GM19455 (cell line): Measurements from ENCODE around the gene RNASE7.
"Not testable (repeated sequence)": the region's sequence is repeated elsewhere in the genome, so short reads cannot be mapped to it uniquely, and the experiment has no call there.

Source experiments
- ATAC-seq: cut with Tn5 transposase; IDR thresholded peaks from one replicate; pipeline ENCODE4 v1.9.1; 2021; ENCODE audit not compliant: unreplicated experiment

The RNASE7 gene

DNA sequence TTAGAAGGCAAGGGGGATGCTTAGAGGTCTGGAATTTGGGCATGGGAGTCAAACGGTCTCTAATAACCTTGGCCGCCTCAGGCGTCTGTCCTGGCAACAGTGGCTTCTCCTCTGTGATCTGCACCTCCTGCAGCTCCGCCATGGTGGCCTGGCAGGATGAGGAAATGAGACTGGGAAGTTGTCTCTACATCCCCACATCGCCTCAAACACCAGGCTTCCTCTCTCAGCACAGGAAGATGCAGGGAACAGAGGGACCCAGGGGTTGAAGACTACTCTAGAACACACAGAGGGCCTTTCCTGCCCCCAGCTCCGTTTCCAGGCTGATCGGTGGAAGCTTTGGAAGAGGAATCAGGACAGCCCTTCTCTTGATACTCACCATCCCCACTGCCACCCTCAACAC, 19.0 kb upstream of the RNASE7 start:
- no peak for ATAC-seq

DNA sequence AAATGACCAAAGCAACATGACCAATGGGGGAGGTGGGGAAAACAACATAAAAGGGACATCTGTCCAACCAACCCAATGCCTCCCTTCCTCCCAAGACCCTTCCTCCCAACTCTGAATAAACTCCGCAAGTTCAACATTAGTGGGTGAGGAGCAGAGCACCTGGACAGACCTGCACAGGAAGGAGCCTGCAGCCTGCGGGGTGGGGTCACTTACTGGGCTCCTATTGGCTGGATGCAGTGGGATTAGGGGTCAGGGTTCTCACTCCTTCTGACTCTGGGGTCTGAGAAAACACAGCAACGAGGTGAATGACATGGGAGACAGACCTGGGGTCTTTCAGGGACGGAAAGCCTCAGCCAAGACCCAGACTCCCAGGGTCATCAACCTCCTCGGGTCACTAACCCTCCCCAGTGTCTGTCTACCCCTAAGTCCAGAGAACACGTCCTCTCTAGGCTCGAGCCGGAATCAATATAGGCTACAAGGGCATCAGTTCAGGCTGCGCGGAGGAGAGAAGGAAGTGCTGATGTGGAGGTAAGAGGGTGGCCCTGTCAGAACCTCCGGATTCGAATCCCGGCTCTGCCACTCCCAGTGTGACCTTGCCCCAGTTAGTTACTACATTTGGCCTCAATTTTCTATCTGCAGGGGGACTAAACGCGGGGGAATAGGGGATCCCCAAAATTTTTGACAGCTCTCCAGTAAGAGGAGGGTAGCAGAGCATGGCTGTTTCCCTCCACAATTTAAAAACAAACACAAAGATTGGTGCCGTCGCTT, 18.2 kb upstream of the RNASE7 start:
- no peak for ATAC-seq

DNA sequence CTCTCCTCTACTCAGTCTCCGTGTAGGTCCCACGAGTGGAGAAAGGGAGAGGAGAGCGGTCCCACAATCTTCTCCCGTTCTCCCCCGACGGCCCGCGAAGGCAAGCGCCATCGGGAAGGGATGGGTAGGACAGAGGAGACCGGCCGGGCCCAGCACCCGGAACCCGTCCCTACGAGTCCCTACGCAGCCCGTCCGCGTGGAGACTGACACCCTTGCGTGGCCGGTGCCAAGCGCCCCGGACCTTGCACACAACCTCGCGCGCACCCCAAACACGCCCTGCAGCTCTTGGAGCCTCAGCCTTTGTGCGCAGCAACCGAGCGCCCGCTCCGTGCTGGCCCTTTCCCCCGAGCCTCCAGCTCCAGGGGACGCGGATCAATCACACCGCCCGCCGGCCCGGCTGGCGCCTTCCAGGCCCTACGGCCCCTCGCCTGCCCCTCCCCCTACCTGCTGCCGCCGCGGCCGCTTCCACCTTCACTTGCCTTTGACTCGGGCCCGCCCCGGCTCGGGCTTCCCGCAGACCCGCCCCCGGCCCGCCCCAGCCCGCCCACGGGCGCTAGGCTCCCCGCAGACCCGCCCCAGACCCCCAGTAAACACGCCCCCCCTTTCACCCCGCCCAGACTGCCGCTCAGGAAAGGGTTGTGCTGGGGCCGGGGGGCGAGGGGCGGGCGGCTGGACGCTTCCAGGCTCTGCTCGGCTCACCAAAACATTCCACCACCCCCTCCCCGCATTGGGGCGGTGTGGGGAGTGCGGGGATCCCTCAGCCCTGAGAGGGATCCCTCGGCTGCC, 17.4 kb upstream of the RNASE7 start, which contains the start of gene NDRG2:
Gene NDRG2 (minus strand): TSS at position 477 of the 786 bp plus-strand sequence. CDS start 1,746 bp downstream, outside the sequence.
- ATAC-seq: no peak

DNA sequence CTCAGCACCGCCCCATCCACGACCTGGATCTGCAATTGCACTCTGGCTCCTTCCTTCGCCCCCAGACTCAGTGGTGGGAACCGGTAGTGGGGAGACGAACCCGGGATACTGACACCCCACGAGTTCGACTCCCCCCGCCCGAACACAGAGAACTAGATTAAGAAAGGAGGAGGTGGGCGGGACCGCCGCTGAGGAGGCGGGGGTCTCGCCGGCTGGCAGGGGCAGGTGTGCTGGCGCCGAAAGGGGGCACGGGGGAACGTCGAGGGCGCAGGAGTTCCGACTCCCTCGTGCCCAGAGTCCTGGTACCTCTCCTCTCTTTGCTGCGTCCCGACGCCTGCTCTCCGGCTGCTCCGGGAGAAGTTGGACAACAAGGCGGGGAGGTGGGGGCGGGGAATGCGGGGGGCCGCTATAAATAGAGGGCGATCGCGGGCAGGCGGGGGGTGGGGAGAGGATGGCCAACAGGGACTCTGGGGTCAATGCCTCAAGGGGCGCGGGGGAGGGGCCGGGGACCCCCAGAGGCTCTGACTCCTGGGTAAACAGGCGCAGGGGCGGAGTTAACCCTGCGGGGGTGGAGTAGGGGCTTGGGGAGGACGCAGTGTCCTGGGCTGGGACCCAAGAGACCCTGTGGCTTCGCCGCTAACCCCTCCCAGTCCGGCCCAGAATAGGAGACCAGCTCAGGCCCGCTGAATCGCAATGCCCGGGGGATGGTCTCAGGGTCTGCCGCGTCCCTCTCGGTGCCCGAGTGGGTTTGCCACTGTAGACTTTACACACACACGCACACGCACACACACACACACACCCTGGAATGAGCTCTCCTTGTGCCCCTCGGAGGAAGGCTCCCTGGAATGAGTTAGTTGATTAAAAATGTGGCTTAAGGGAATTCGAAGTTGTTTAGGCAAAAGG, 16.5 kb upstream of the RNASE7 start:
- no peak for ATAC-seq

DNA sequence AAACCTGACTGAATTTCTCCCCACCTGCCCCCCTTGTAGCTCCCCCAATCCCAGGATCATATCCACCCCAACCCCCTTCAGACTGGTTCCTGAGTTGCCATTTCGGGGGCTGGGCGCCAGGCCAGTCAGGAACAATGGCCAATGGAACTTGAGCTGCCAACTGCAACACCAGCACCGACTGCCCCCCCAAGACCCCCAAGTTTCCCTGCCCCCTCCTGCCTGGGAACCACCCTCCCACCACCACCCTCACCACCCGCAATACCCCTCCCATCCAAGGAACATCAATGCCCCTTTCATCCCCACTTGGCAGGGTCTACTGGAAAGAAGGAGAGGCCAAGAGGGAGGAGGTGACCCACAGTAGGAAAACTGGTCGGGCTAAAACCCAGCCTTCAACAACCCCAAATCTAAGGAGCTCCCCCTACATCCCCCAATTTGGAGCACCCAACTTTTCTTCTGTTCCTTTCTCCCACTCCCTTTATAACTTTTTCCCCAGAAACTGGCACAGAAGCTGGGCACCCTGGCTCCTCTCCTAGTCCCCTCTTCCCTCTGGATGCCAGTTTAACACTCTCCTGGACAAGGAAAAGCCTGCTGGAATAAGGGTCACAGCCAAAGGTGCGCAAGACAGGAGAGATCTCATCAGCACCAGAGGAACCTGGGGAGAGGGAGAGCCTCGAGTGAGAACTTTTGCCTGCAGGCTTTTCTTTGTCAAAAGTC, 15.7 kb upstream of the RNASE7 start:
- no peak for ATAC-seq

DNA sequence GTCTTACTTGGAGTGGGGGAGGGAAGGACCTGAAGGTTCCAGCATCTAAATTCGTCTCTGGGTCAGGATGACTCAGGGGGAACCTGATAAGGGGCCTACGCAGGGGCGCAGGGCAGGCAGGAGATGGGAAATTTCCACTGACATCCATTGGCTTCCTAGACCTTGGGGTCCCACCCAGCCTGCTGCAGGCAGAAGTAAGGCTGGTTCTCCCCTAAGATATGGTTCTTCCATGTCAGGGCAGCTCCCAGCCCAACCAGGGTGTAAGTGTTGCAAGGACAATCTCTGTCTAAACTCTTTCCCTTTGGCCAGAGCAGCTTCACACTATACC, 15.2 kb upstream of the RNASE7 start:
- ATAC-seq: no peak

DNA sequence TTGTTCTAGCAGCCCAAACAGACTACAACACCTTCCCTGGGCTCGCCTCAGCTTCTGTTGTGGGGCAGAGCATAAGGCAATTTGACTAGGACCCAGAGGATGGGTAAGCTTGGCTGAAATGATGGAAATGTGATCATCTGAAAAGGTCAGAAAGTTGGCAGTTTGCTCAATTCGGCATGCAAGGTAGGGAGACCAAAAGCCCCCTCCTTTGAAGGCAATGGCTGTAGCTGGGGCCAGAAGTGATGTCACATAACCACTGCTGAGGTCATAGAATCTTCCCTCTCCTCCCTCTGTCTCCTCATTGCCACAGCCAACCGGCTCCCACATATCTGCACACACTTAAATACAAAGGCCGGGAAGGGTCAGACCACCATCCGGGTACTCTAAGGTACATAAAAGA, 12.2 kb upstream of the RNASE7 start, which contains the start of gene TPPP2:
Gene TPPP2 (plus strand): TSS at position 301 of the 400 bp plus-strand sequence. CDS start 365 bp downstream, outside the sequence.
- no peak for ATAC-seq

DNA sequence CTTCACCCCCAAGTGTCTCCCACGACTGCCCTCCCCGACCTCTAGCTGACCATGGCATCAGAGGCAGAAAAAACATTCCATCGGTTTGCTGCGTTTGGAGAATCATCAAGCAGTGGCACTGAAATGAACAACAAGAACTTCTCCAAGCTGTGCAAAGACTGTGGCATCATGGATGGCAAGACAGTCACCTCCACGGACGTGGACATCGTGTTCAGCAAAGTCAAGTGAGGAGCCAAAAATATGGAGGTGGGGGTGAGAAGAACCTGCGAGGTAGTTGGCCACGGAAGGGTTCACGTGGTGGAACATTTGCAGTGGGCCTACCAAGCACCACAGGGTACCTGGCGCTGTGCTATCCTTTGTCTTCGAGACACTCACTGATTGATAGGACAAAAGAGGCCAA, 11.6 kb upstream of the RNASE7 start:
- ATAC-seq: no peak

DNA sequence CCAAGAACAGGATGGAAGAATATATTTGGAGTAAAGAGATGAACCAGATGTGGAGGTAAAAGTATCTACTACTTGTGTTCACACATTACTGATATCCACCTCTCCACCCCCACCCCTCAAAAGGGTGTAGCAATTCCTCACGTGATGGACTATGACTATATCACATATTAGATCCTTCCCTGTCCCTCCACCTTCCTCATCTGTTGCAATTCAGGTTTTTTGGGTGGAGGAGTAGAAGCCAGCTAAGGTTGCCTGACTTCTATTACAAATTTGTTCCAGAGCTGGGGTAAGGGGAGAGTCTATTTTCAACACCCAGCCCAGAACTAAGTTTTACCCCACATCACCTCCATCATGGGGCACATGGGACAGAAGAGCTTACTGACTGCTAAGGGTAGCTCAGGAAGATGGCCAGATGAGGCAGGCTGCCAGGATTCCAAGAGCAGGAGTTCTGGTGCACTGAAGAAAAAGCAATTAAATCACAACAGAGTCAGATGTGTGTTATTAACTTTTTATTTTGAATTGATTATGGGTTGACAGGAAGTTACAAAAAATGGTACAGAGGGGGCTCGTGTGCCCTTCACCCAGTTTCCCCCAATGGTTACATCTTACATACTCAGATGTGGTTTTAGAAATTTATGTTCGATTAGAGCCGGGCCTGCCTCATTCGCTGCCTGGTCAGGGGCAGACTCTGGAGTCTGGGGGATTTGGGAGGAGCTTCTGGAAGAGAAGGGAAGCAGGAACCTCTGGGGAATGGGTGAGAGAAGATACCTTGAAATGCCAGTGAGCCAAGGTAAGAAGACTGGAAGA, 9.6 kb upstream of the RNASE7 start:
- ATAC-seq: no peak

DNA sequence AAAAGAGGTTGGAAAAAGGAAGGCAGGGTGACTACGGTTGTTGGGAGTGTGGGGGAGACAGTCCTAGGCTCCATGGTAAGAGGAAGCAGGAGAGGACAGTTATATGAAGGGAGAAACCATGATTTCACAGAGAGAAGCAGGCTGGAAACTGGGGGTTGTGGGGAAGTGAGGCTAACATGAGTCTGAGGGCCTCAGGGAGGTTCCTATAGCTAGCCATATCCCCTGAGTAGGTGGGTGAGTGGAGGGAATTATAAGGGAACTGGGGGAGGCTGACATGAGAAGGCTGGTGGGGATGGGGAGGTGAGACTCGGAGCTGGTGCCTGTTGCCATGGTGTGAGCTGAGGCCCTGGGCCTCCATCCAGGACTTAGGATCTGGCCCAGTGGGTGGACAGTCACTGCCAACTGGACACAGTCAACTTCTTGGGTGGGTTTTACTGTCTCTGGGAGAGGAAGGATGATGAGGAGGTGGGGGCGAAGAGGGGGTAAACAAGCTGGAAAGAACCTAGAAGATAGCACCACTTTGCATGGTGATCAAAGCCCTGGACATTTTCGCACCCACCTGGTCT, 8.9 kb upstream of the RNASE7 start:
- ATAC-seq: no peak

DNA sequence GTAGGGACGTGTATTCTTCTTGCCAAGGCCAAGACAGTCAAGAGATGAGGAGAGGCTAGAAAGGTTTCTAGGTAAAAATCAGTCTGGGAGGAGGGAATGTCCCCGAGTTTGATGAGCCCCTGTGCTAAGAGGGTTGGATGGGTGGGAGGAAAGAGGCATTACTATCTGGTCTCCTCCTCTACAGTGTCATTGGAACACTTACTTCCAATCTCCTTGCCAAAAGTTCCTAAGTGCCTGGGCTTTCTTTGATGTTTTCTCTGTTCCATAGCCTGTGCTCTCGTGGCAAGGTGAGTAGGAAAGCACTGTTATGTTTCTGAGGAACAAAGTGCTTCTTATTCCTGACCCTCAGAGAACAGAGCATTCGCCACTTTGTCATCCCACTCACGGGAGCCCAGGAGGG, 7.5 kb upstream of the RNASE7 start, which contains the start of gene RNASE13:
Gene RNASE13 (minus strand): TSS at position 101 of the 400 bp plus-strand sequence. CDS start 519 bp downstream, outside the sequence.
- ATAC-seq: no peak

DNA sequence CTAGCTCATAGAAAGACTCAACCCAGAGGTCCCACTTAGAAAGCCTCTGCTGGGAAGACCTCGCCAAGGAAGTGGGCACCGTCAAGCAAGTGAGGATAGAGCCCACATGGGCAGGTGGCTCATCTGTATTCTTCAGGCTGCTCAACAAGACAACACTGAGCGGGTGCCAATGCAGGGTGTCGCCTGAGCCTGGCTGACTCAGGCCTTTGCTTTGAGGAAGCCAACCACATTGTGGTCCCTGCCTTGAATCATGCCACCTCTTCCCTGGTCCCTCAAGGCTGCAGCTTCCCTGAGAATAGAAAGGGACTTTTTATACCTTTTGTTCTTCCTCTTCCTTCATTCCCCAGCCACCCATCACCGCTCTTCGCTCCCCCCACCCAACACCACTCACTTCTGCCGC, 5.4 kb upstream of the RNASE7 start:
- ATAC-seq: no peak

DNA sequence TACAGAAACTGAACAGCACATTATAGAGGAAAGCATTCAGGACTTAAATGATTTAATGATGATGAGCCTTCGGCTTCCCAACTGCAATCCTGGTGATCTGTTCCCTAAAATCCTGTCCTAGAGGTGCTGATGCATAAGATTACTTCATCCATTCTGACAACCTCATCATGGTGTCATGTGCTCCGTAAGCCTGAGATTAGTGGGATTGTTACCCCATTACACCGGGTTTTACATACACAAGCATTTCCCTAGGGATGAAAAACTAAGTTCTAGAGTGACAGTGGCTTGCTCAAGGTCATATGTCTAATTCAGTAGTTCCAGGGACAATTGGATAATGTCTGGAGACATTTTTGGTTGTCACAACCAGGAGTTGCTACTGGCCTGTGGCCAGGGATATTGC, 5.0 kb upstream of the RNASE7 start:
- ATAC-seq: no peak

DNA sequence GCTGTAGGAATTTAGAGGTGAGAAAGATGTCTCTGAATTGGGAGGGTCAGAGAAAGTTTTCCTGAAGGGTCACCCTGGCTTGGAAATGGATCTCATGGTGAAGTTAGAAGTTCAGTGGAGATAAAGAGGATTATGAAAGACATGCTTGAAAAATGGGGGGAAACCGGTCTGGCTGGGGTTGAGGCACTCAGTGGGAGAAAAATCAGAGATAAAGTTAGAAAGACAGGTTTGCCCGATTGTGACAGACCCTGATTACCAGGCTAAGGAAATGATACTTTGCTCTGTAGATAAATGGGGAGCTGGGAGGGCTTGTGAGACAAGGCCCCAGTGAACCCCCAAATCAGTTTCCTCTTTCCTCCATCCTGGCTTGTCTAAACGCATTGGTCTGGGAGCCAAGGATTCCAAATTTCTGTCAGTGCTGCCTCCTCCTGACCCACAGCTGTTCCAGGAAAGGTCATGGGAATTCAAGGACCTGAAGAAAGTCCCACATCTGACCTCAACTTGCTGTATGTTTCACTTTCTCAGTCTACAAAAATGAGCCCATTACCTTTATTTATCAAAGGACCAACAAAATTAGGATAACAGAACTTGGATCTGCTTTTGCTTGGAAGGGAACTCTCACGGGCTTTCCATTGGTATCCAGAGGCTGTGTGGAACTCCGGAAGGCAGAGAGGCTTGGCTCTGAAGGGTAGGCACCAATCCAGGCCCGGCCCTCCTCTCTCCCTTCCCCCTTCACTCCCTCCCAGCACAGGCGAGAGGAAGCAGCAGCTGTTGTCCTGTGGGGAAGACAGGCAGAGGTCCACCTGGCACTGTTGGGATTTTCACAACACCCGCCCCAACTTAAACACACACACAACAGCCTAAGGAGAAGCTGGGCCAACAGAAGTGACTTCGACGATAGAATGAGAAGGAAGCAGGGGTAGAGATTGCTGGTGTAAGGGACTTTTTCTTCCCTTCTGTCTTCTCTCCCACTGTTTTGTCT, 3.4 kb upstream of the RNASE7 start:
- ATAC-seq: no peak

DNA sequence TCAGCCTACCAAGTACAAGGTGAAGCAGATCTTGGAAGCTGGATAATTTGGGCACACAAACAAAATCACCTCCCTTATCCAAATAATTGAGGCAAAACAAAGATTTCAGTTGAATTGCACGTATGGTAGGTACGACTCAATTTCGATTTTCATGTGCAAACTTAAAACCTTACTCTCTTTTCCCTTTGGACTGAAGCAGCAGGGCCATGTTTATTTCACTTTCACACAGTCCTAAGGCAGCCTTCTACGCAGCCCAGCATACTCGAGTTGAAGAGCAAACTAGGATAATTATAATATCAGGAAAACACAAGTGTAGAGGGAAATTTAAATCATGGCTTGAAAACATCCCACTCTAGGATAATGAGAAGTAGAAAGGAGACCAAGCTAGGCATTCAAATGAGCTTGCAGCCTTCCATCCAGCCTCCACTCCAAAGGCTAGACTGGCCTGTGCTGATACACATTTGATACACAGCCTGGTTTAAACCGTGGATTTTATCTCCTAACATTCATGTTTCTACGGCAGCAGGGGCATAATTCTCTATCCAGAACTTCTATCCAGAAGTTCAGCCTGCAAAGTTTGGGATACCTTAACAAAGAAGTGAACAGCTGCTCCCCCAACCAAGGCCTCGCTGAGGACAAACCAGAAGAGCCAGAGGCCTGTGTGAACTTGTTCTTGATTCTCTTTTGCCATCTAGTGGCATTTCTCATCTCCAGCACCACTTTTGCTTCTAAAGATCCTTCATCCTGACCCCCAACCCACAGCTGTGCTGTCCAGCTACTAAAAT, 2.4 kb upstream of the RNASE7 start:
- ATAC-seq: no peak

DNA sequence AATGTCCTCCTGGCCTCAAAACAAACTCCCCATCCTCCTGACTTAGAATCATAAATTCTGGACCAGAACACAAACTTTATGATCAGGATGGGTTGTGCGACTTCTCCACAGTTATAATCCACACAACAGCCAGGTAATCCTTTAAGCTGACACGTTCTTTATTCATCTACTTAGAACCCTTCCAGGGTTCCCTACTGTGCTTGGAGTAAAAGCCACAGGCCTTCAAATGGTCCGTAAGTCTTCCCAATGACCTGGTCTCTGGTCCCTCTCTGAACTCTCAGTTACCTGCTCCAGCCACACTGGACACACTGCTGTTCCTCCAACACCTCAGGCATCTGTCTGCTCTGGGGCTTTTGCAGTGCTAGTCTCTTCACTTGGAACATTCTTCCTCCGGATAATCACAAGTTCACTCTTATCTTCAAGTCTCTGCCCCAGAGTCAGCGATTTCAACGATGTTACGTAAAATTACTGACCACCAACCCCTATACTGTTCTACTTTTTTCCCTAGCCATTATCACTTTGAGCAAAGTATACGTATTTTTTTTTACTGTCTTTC, 1.7 kb upstream of the RNASE7 start:
- no peak for ATAC-seq

DNA sequence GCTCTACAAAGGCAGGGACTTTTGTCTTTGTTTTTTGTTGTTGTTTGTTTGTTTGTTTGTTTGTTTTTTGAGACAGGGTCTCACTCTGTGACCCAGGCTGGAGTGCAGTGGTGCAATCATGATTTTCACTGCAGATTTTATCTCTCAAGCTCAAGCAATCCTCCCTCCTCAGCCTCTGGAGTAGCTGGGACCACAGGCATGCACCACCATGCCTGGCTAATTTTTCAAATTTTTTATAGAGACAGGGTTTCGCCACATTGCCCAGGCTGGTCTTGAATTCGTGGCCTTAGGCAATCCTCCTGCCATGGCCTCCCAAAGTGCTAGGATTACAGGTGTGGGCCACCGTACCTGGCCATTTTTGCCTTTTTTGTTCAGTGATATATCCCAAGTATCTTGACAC, 1.2 kb upstream of the RNASE7 start:
- ATAC-seq: not testable (repeated sequence)
